ENCODE measurements around the gene RALGDS.

RALGDS gene

DNA sequence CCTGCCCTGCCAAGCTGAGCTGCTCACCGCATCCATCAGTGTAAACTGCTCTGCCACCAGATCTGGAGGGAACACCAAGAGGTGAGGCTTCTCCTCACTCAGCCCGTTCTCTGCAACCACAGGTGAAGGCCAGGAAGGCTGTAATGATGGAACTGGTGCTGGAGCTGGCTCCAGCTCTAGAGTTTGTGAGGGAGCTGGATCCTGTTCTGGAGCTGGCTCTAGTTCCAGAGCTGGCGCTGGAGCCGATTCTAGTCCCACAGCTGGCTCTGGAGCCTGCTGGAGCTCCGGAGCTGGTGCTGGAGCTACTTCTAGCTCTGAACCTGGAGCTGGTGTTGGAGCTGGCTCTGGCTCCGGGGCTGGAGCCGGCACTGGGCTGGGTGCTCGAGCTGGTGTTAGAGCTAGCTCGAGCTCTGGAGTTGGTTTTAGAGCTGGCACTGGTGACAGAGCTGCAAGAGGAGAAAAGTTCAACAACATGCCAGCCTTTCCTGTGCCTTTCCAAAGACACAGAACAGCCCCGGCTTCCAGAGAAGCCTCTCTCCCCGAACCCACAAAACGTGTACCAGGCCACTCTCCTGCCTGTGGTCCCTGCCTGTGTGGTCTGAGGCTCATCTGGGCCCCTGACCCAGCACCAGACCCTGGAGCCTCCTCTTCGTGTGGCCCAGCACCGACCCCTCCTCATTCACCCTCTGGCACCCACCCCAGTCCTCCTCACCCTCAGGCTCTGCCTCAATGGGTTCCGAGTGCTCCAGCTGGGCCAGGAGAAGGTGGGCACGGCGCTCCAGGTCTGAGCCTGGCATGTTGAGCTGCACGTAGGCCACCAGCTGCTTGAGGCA is 12.9 kb downstream of the RALGDS start:
- Histone ChIP-seq H3K9ac (ENCODE audit: low read depth, low read length) (no peak overlapping the region), H3K27ac (ENCODE audit: low read depth, low read length) (no peak overlapping the region), H3K36me3 (ENCODE audit: insufficient read depth, low read length) (peaks cover 40% of the 10 kb centered on the region), H3K4me3 (ENCODE audit: low read length) (no peak overlapping the region), H3K4me1 (ENCODE audit: insufficient read depth, low read length) (no peaks in the 10 kb centered on the region), H3K27me3 (ENCODE audit: insufficient read depth, low read length) (no peaks in the 10 kb centered on the region), H3K9me3 (ENCODE audit: insufficient read depth, low read depth, low read length) (no peaks in the 10 kb centered on the region)
- 90% methylated on average over 18 of the region's 18 CpGs for WGBS

DNA sequence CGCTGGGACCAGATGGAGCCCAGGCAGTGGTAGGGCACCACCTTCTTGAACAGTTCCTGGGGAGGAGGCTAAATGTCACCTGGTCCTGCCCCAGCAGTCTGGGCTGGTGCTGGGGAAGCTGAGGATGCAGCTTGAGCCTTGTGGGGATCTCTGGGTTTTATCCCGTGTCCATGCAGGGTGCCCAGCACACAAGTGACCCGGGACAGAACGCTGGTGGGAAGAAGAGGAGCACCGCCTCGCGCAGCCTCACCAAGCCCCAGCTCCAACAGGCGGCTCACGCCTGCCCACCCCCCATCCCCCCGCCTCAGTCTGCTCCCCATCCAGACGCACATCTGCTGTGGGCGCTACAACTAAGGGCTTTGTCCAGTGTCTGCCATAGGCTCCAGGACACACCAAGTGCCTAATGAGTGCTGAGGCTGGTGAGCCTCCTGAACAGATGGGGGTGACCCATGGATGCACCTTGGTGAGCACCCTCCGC is 13.8 kb downstream of the RALGDS start:
- Histone ChIP-seq H3K27ac (ENCODE audit: low read depth, low read length) (no peak overlapping the region), H3K27me3 (ENCODE audit: insufficient read depth, low read length) (no peaks in the 10 kb centered on the region), H3K9ac (ENCODE audit: low read depth, low read length) (no peak overlapping the region), H3K4me1 (ENCODE audit: insufficient read depth, low read length) (no peaks in the 10 kb centered on the region), H3K36me3 (ENCODE audit: insufficient read depth, low read length) (peaks cover 44% of the 10 kb centered on the region), H3K4me3 (ENCODE audit: low read length) (no peak overlapping the region), H3K9me3 (ENCODE audit: insufficient read depth, low read depth, low read length) (no peaks in the 10 kb centered on the region)
- 89% methylated on average over 13 of the region's 13 CpGs for WGBS

DNA sequence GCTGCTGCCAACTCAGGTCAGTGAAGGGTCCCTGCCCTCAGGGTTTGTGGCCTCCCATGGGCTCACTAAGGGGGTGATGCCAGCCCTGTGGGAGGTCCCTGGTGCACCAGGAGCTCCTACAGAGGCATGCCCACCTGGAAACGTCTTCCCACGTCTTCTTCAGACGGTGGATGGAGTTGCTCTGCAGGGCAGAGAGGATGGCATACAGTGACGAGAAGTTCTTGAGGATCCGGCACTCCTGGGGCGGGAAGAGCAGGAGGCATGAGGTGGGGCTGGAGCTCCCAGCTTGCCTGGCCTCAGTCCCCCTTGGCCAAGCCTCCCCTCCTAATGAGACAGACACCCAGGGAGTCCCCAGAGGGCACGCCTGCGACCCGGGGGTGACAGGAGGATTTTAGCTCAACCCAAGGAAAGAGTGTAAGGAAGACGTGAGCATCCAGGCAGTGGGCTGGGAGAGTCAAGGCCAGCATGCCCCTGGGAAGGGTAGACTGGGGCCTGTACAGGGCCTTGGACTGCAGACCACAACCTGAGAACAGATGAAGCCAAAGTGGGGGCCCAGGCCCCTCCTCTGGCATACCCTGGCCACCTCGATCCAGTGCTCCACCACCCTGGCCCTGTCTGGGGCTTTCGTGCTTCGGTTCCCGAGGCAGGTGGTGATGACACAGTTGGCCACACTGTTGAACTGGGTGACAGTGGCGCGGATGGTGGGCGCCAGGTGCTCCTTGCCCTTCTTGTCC is 14.4 kb downstream of the RALGDS start:
- no peak overlapping the region for H3K4me3 ChIP-seq (ENCODE audit: low read length)
- H3K36me3 ChIP-seq (ENCODE audit: insufficient read depth, low read length): peaks cover 50% of the 10 kb centered on the region
- WGBS: 95% methylated on average over 17 of the region's 17 CpGs
- no peak overlapping the region for H3K9ac ChIP-seq (ENCODE audit: low read depth, low read length)
- no peaks in the 10 kb centered on the region for H3K4me1 ChIP-seq (ENCODE audit: insufficient read depth, low read length)
- H3K27me3 ChIP-seq (ENCODE audit: insufficient read depth, low read length): no peaks in the 10 kb centered on the region
- H3K9me3 ChIP-seq (ENCODE audit: insufficient read depth, low read depth, low read length): no peaks in the 10 kb centered on the region
- H3K27ac ChIP-seq (ENCODE audit: low read depth, low read length): no peak overlapping the region

DNA sequence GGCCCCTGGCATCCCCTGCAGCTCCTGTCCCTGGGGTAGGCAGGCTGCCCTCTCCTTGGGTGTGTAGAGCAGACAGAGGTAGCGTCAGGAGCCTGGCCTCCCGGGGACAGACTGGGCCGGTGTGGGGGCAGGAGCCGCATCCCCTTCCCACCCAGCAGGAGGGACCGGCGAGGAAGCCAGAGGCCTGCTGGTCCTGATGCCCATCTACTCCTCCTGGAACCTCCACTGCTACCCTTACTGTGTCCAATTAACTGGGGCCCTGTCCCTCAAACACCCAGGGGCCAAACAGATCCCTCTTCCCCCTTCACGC is 15.6 kb downstream of the RALGDS start:
- H3K36me3 ChIP-seq (ENCODE audit: insufficient read depth, low read length): peaks cover 60% of the 10 kb centered on the region
- no peaks in the 10 kb centered on the region for H3K9me3 ChIP-seq (ENCODE audit: insufficient read depth, low read depth, low read length)
- no peak overlapping the region for H3K27ac ChIP-seq (ENCODE audit: low read depth, low read length)
- H3K9ac ChIP-seq (ENCODE audit: low read depth, low read length): no peak overlapping the region
- WGBS: 59% methylated on average over 6 of the region's 7 CpGs
- H3K4me1 ChIP-seq (ENCODE audit: insufficient read depth, low read length): no peaks in the 10 kb centered on the region
- H3K4me3 ChIP-seq (ENCODE audit: low read length): no peak overlapping the region
- no peaks in the 10 kb centered on the region for H3K27me3 ChIP-seq (ENCODE audit: insufficient read depth, low read length)

DNA sequence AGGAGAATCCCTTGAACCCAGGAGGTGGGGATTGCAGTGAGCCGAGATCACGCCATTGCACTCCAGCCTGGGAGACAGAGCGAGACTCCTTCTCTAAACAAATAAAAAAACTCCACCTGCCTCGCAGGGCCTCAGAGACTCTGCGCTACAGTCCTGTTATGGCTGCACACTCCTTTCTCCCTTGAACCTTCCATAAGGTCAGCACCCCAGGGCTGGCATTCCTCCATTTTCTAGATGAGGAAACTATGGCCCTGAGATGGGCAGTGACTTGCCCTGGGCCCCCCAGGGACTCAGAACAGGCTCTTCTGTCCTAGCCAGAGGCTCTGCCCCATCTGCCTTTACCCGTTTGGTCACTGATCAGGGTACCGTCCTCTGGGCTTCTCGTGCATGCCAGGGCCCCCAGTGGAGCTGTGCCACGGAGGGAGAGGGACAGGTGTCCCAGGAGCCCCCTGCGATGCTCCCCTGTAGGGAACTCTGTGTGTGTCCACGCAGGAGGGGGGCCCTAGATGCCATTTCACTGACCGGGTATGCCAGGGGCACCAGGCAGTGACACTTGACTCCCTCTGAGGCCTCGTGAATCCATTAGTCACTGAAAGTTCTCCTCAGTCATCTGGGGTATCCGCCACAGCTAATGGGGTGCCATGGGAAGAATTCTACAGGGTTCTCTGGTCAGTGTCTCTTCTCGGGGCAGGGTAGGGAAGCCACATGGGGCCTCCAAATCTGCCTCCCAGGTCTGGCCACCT is 16.2 kb downstream of the RALGDS start:
- H3K4me3 ChIP-seq (ENCODE audit: low read length): no peak overlapping the region
- H3K36me3 ChIP-seq (ENCODE audit: insufficient read depth, low read length): peaks cover 63% of the 10 kb centered on the region
- H3K4me1 ChIP-seq (ENCODE audit: insufficient read depth, low read length): no peaks in the 10 kb centered on the region
- 93% methylated on average over 15 of the region's 15 CpGs for WGBS
- no peaks in the 10 kb centered on the region for H3K9me3 ChIP-seq (ENCODE audit: insufficient read depth, low read depth, low read length)
- no peaks in the 10 kb centered on the region for H3K27me3 ChIP-seq (ENCODE audit: insufficient read depth, low read length)
- no peak overlapping the region for H3K9ac ChIP-seq (ENCODE audit: low read depth, low read length)
- H3K27ac ChIP-seq (ENCODE audit: low read depth, low read length): no peak overlapping the region

DNA sequence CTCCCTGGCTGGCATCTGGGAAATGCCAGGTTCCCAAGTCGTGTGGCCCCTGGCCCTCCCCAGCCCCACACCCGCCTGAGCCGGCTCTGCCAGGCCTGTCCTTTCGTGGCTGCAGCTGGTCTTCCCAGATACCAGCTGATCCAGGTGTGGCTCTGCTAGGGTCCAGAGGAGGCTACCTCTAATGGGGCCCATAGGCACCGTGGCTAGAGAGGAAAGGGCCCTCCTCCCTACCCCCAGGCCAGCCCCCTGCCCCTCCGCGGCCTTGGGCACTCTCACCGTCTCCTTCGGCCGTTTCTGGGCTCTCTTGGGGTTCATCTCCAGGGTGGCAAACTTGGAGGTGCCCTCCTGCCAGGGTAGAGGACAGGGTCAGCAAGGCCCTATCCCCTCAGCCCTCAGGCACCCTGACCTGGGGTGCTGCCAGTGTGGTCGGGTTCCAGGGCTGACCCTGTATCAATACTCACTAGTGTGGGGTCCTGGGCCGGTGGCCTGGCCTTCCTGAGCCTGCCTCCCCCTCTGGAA is 17.0 kb downstream of the RALGDS start:
- WGBS: 92% methylated on average over 12 of the region's 12 CpGs
- no peak overlapping the region for H3K27ac ChIP-seq (ENCODE audit: low read depth, low read length)
- H3K4me3 ChIP-seq (ENCODE audit: low read length): no peak overlapping the region
- H3K27me3 ChIP-seq (ENCODE audit: insufficient read depth, low read length): no peaks in the 10 kb centered on the region
- H3K4me1 ChIP-seq (ENCODE audit: insufficient read depth, low read length): no peaks in the 10 kb centered on the region
- peaks cover 65% of the 10 kb centered on the region for H3K36me3 ChIP-seq (ENCODE audit: insufficient read depth, low read length)
- no peak overlapping the region for H3K9ac ChIP-seq (ENCODE audit: low read depth, low read length)
- H3K9me3 ChIP-seq (ENCODE audit: insufficient read depth, low read depth, low read length): no peaks in the 10 kb centered on the region

DNA sequence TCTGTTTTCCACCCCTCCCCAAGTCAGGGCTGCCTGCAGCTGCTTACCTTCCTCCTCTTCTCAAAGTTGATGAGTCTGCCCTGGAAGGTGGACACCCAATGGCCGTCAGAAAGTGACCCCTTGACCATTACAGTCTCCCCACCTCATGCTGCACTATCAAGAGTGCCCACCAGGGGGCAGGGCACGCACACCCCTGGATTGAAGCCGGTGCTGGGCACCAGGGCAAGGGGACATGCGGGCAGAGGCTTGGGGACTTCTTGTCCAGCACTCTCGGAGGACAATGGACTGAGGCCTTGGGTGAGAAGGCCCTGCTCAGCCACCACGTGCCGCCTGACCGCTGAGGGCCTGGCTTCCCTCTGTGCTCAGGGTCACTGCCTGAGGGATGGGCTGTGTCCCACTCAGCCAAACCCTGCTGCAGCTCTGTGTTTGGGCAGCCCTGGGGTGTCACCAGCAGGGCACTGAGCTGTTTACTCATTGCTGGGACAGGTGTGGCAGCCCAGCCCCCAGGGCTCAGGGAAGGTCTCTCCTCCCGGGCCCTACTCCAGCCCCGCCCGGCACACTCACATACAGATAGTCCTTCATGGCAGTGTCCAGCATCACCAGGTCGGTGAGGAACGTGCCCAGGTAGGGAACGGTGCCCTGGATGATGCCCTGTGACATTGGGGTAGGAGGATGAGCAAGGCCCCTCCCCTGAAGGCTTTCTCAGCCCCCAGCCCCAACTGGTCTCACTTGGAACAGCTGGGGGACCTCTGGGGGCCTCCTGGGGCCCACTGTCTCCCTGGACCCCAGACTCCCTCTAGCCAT is 17.7 kb downstream of the RALGDS start:
- no peaks in the 10 kb centered on the region for H3K9me3 ChIP-seq (ENCODE audit: insufficient read depth, low read depth, low read length)
- H3K27ac ChIP-seq (ENCODE audit: low read depth, low read length): no peak overlapping the region
- WGBS: 72% methylated on average over 14 of the region's 14 CpGs
- H3K4me3 ChIP-seq (ENCODE audit: low read length): no peak overlapping the region
- peaks cover 68% of the 10 kb centered on the region for H3K36me3 ChIP-seq (ENCODE audit: insufficient read depth, low read length)
- H3K27me3 ChIP-seq (ENCODE audit: insufficient read depth, low read length): no peaks in the 10 kb centered on the region
- H3K4me1 ChIP-seq (ENCODE audit: insufficient read depth, low read length): no peaks in the 10 kb centered on the region
- no peak overlapping the region for H3K9ac ChIP-seq (ENCODE audit: low read depth, low read length)

DNA sequence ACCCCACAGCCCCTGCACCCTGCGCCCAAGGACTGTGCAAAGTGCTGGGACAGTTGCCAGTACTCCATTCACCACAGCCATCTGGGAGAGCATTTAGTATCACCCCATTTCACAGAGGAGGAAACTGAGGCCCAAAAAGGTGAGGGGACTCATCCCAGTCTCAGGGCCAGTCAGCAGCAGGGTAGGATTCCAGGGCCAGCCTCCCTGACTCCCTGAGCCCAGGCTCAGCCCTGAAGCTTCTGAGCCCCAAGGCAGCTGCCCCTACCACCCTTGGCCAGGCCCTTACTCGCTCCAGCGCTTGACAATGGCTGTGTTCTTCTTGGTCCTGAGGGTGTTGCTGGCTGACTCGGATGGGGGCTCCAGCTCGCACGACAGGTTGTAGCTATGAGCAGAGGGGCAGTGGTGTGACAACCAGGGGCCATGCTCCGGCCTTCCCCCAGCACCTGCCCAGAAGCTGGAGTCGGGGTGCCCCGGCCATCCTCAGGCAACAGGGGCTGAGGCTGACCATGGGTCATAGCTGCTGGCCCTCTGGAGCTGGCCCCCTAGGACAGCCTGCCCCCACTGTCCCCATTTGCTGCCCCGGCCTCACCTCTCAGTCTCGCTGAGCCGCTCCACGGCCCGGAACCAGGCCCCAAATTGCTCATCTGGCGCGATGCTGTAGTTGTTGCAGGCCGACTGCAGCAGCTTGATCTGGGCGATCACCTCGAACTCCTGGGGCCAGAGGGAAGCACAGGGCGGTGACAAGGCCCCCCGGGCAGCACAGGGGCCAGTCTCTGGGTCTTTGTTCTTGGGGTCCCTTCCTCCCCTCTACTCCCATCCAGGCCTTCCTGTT is 18.6 kb downstream of the RALGDS start:
- Histone ChIP-seq H3K27me3 (ENCODE audit: insufficient read depth, low read length) (no peaks in the 10 kb centered on the region), H3K9ac (ENCODE audit: low read depth, low read length) (no peak overlapping the region), H3K27ac (ENCODE audit: low read depth, low read length) (no peak overlapping the region), H3K36me3 (ENCODE audit: insufficient read depth, low read length) (peaks cover 69% of the 10 kb centered on the region), H3K4me1 (ENCODE audit: insufficient read depth, low read length) (no peaks in the 10 kb centered on the region), H3K9me3 (ENCODE audit: insufficient read depth, low read depth, low read length) (peaks cover 2% of the 10 kb centered on the region; the same call in 1 of the 2 replicates), H3K4me3 (ENCODE audit: low read length) (no peak overlapping the region)
- WGBS: 92% methylated on average over 21 of the region's 21 CpGs

DNA sequence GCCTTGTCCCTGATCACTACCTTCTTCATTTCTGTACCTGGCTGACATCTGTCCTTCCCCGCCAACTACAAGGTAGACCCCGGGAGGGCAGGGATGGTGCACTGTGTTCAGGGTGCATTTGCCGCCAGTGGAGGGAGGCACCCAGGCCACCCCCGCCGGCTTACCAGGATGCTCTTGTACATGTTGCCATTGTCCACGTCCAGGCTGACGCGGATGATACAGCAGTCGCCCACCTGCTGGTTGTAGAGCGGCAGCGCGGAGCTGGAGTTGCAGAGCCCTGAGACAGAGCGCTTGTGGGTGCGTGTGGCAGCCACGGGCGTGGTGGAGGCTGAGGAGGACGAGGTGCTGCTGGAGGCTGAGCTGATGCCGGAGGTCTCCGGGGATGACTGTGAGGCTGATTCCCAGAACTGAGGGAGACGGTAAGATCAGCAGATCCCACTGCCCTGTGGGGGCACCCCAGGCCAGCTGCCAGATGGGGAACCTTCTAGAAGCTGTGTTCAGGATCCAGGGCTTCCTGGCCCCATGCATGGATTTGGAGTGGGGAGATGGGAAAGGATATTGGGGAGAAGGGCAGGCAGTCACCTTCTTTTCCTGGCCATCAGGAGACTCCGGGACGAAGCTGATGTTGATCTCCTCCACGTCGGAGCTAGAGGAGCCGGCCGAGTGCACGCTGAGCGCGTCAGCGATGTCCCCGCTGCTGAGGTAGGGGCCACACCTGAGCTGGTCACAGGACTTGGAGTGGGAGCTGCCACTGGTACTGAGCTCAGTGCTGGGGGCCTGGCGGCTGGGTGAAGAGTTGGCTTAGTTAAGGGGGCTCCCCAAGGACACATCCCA is 19.5 kb downstream of the RALGDS start:
- Histone ChIP-seq H3K27me3 (ENCODE audit: insufficient read depth, low read length) (no peaks in the 10 kb centered on the region), H3K27ac (ENCODE audit: low read depth, low read length) (no peak overlapping the region), H3K9ac (ENCODE audit: low read depth, low read length) (no peak overlapping the region), H3K9me3 (ENCODE audit: insufficient read depth, low read depth, low read length) (peaks cover 7% of the 10 kb centered on the region; the same call in 1 of the 2 replicates), H3K4me1 (ENCODE audit: insufficient read depth, low read length) (no peaks in the 10 kb centered on the region), H3K36me3 (ENCODE audit: insufficient read depth, low read length) (peaks cover 68% of the 10 kb centered on the region), H3K4me3 (ENCODE audit: low read length) (no peak overlapping the region)
- WGBS: 93% methylated on average over 32 of the region's 32 CpGs

Data from HUES64 (cell line).